Upper lobe of left lung (tissue), 6 donors: Measurements from ENCODE around the gene PIK3C2G. TPM values are rescaled to one million over a fixed set of nuclear protein-coding genes. Genes with fewer than 3 reads are reported as not detected.

ENCODE experiments used
- ATAC-seq, 2 donors: fragments of 200-7000 bp; cut with Tn5 transposase; one replicate each; pipeline ENCODE4 v1.9.1; 2022; ENCODE audit warnings: mild to moderate bottlenecking in 2 of 2, moderate library complexity in 2 of 2; ENCODE audit not compliant: low FRiP score in 2 of 2
- DNase-seq, 2 donors: peaks; one replicate each; pipeline ENCODE4 v3.0.0-alpha.2; 2019 to 2020
- H3K27ac ChIP-seq, 4 donors: fragments of 200-600 bp; sonication (generic); one replicate each; pipeline ENCODE4 v1.5.1; 2016 to 2019
- H3K27me3 ChIP-seq, 4 donors: fragments of 200-600 bp; sonication (generic); one replicate each; pipeline ENCODE4 v1.5.1; 2017 to 2019
- H3K36me3 ChIP-seq, 4 donors: fragments of 200-600 bp; sonication (generic); one replicate each; pipeline ENCODE4 v1.5.1; 2016 to 2019
- H3K4me1 ChIP-seq, 4 donors: fragments of 200-600 bp; sonication (generic); one replicate each; pipeline ENCODE4 v1.5.1; 2018 to 2019
- H3K4me3 ChIP-seq, 4 donors: fragments of 200-600 bp; sonication (generic); one replicate each; pipeline ENCODE4 v1.5.1; 2017 to 2019; ENCODE audit warnings: mild to moderate bottlenecking in 2 of 4, moderate library complexity in 1 of 4
- H3K9me3 ChIP-seq, 4 donors: fragments of 200-600 bp; sonication (generic); one replicate each; pipeline ENCODE4 v1.5.1; 2018 to 2019
- CTCF ChIP-seq, 6 experiments: fragments of 450-650 bp in 4 of 6; fragments of 200-600 bp in 2 of 6; sonication (generic) in 2 of 6; IDR thresholded peaks; one replicate each; pipeline ENCODE4 v1.5.1; 2016 to 2019; ENCODE audit warnings: antibody characterized with exemption in 6 of 6
- EP300 ChIP-seq, 4 donors: sonication (generic); formaldehyde crosslinking; IDR thresholded peaks; one replicate each; pipeline ENCODE4 v1.5.1; 2017; ENCODE audit warnings: antibody characterized with exemption in 4 of 4, control low read depth in 2 of 4
- POLR2A ChIP-seq, 4 donors: fragments of 450-650 bp; IDR thresholded peaks; one replicate each; pipeline ENCODE4 v1.5.1; 2016 to 2017; ENCODE audit warnings: antibody characterized with exemption in 4 of 4, mild to moderate bottlenecking in 2 of 4
- POLR2AphosphoS5 ChIP-seq, 2 donors: sonication (generic); formaldehyde crosslinking; IDR thresholded peaks; one replicate each; pipeline ENCODE4 v1.5.1; 2017; ENCODE audit warnings: antibody characterized with exemption in 2 of 2
- WGBS, 2 donors: methylation state at CpG; one replicate each; pipeline ENCODE4 v1.1.5; 2017 to 2018; 5-methylcytosine and 5-hydroxymethylcytosine counted together
- total RNA-seq, 6 donors: library from RNA; depleted of rRNA in 4 of 6; stranded (reverse); fragments of >200 nt in 4 of 6; gene quantifications; one replicate each; pipeline versions ENCODE4 v1.1.0 to v1.2.1, GENCODE V29; 2016 to 2021
- donor health status: DM: no; HTN: no; CAD: no; lungs with moderate emphysema.
- donor health status: DM: no; HTN: yes; CAD: no; lungs with severe emphysema.

Gene PIK3C2G
- total RNA-seq, 6 donors from 2014 or later: 0.33 to 3.1 (median 0.39) TPM; not detected in 1

- Histone ChIP-seq H3K9me3 (no peaks in the 10 kb centered on the region), H3K4me3 (no peak overlapping the region), H3K36me3 (no peaks in the 10 kb centered on the region), H3K27me3 (no peaks in the 10 kb centered on the region), H3K4me1 (peaks cover 0 to 3% (median 0%) of the 10 kb centered on the region in 4 donors), H3K27ac (no peak overlapping the region)
- TF ChIP-seq POLR2A (IDR thresholded peaks at IDR 0.05) (no peak), CTCF (IDR thresholded peaks at IDR 0.05) (no peak), EP300 (IDR thresholded peaks at IDR 0.05) (no peak), POLR2AphosphoS5 (IDR thresholded peaks at IDR 0.05) (no peak)
- WGBS, 2 donors: 86 to 89% methylated on average over 3 of the region's 3 CpGs
- ATAC-seq (no peak), DNase-seq (no peak)
Observed at GRCh38 chr12:18551701-18552100, 290.4 kb downstream of the PIK3C2G start.

GRCh38 chr12:18552829-18553228, 291.5 kb downstream of the PIK3C2G start:
- no peaks in the 10 kb centered on the region for H3K36me3 ChIP-seq
- ATAC-seq: no peak
- TF ChIP-seq POLR2AphosphoS5 (IDR thresholded peaks at IDR 0.05): no peak
- TF ChIP-seq POLR2A (IDR thresholded peaks at IDR 0.05): no peak
- no peak for TF ChIP-seq CTCF (IDR thresholded peaks at IDR 0.05)
- TF ChIP-seq EP300 (IDR thresholded peaks at IDR 0.05): no peak
- H3K4me1 ChIP-seq: no peaks in the 10 kb centered on the region
- DNase-seq: no peak
- no peaks in the 10 kb centered on the region for H3K9me3 ChIP-seq
- no peak overlapping the region for H3K4me3 ChIP-seq
- H3K27me3 ChIP-seq: no peaks in the 10 kb centered on the region
- 87 to 93% methylated on average over 5 of the region's 5 CpGs for WGBS, 2 donors
- H3K27ac ChIP-seq: no peak overlapping the region

- TF ChIP-seq EP300 (IDR thresholded peaks at IDR 0.05): no peak
- TF ChIP-seq POLR2A (IDR thresholded peaks at IDR 0.05): no peak
- TF ChIP-seq POLR2AphosphoS5 (IDR thresholded peaks at IDR 0.05): no peak
- no peak for TF ChIP-seq CTCF (IDR thresholded peaks at IDR 0.05)
- H3K4me3 ChIP-seq: no peak overlapping the region
- no peaks in the 10 kb centered on the region for H3K36me3 ChIP-seq
- no peaks in the 10 kb centered on the region for H3K4me1 ChIP-seq
- no peak overlapping the region for H3K27ac ChIP-seq
- H3K27me3 ChIP-seq: no peaks in the 10 kb centered on the region
- 90 to 92% methylated on average over 2 of the region's 2 CpGs for WGBS, 2 donors
- no peak for DNase-seq
- no peaks in the 10 kb centered on the region for H3K9me3 ChIP-seq
- no peak for ATAC-seq
Observed at GRCh38 chr12:18556161-18556560, 294.8 kb downstream of the PIK3C2G start.

- no peak overlapping the region for H3K27ac ChIP-seq
- no peaks in the 10 kb centered on the region for H3K36me3 ChIP-seq
- no peak for ATAC-seq
- no peaks in the 10 kb centered on the region for H3K27me3 ChIP-seq
- H3K4me3 ChIP-seq: no peak overlapping the region
- no peaks in the 10 kb centered on the region for H3K9me3 ChIP-seq
- no peak for TF ChIP-seq EP300 (IDR thresholded peaks at IDR 0.05)
- TF ChIP-seq POLR2A (IDR thresholded peaks at IDR 0.05): no peak
- TF ChIP-seq POLR2AphosphoS5 (IDR thresholded peaks at IDR 0.05): no peak
- TF ChIP-seq CTCF (IDR thresholded peaks at IDR 0.05): no peak
- H3K4me1 ChIP-seq: no peaks in the 10 kb centered on the region
- 36 to 59% methylated on average over 1 of the region's 1 CpG for WGBS, 2 donors
- no peak for DNase-seq
Observed at GRCh38 chr12:18559242-18559641, 297.9 kb downstream of the PIK3C2G start.

- H3K4me3 ChIP-seq: no peak overlapping the region
- no peak overlapping the region for H3K27ac ChIP-seq
- ATAC-seq (no peak), DNase-seq (no peak)
- no peaks in the 10 kb centered on the region for H3K36me3 ChIP-seq
- H3K27me3 ChIP-seq: no peaks in the 10 kb centered on the region
- no peaks in the 10 kb centered on the region for H3K9me3 ChIP-seq
- H3K4me1 ChIP-seq: no peaks in the 10 kb centered on the region
- TF ChIP-seq POLR2A (IDR thresholded peaks at IDR 0.05): no peak
- no peak for TF ChIP-seq CTCF (IDR thresholded peaks at IDR 0.05)
- no peak for TF ChIP-seq POLR2AphosphoS5 (IDR thresholded peaks at IDR 0.05)
- no peak for TF ChIP-seq EP300 (IDR thresholded peaks at IDR 0.05)
- 67 to 69% methylated on average over 4 of the region's 4 CpGs for WGBS, 2 donors
Observed at GRCh38 chr12:18562531-18562930, 301.2 kb downstream of the PIK3C2G start.
